ENCODE data around the gene PRR33.

DNA sequence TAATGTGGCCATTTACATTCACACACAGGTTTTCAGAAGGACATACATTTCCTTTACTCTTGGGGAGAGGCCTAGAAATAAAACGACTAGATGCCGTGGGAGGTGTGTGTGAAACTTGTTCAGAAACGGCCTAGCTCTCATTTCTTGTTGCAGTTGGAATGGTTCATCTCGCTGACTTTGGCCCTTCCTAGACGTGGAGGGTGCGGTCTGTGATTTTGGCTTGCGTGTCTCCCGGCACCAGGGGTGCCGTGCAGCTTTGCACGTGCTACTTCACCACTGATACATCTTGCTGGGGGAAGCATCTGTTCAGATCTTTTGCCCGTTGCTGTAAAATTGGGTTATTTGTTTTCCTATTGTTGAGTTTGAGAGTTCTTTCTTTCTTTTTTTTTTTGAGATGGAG, 3.1 kb upstream of the PRR33 start:
- TF ChIP-seq POLR2AphosphoS5 (IDR thresholded peaks at IDR 0.05): no peak
- TF ChIP-seq, protein P1, sequence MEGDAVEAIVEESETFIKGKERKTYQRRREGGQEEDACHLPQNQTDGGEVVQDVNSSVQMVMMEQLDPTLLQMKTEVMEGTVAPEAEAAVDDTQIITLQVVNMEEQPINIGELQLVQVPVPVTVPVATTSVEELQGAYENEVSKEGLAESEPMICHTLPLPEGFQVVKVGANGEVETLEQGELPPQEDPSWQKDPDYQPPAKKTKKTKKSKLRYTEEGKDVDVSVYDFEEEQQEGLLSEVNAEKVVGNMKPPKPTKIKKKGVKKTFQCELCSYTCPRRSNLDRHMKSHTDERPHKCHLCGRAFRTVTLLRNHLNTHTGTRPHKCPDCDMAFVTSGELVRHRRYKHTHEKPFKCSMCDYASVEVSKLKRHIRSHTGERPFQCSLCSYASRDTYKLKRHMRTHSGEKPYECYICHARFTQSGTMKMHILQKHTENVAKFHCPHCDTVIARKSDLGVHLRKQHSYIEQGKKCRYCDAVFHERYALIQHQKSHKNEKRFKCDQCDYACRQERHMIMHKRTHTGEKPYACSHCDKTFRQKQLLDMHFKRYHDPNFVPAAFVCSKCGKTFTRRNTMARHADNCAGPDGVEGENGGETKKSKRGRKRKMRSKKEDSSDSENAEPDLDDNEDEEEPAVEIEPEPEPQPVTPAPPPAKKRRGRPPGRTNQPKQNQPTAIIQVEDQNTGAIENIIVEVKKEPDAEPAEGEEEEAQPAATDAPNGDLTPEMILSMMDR (IDR thresholded peaks at IDR 0.05): no peak
